ENCODE data around the gene METTL17. TPM values are rescaled to one million over a fixed set of nuclear protein-coding genes. Genes with fewer than 3 reads are reported as not detected.

METTL17 gene
- total RNA-seq, 1 donor from 2014 or later = 62.2 TPM

- intact Hi-C loops (cut with DNase I) = no loop called here
- DNase-seq = no peak
- no peak for TF ChIP-seq CTCF (IDR thresholded peaks at IDR 0.05)
- H3K9me3 ChIP-seq = no peaks in the 10 kb centered on the region
- H3K4me1 ChIP-seq = peaks cover 28% of the 10 kb centered on the region
- H3K4me3 ChIP-seq = no peak overlapping the region
- H3K27ac ChIP-seq = no peak overlapping the region
- no peaks in the 10 kb centered on the region for H3K27me3 ChIP-seq (ENCODE audit: low read depth)
- peaks cover 55% of the 10 kb centered on the region for H3K36me3 ChIP-seq
- ATAC-seq = no peak
Measured at GRCh38 chr14:21018286-21018685, 28.5 kb downstream of the METTL17 start.

- Histone ChIP-seq H3K4me1 (peaks cover 28% of the 10 kb centered on the region), H3K27me3 (ENCODE audit: low read depth) (no peaks in the 10 kb centered on the region), H3K9me3 (no peaks in the 10 kb centered on the region), H3K36me3 (peaks cover 55% of the 10 kb centered on the region), H3K4me3 (no peak overlapping the region), H3K27ac (no peak overlapping the region)
- intact Hi-C loops (cut with DNase I) = no loop called here
- ATAC-seq = no peak
- no peak for TF ChIP-seq CTCF (IDR thresholded peaks at IDR 0.05)
- no peak for DNase-seq
Measured at GRCh38 chr14:21018781-21019180, 29.0 kb downstream of the METTL17 start.

GRCh38 chr14:21019366-21019765, 29.6 kb downstream of the METTL17 start:
- no peak overlapping the region for H3K4me3 ChIP-seq
- TF ChIP-seq CTCF (IDR thresholded peaks at IDR 0.05) = no peak
- ATAC-seq = no peak
- H3K4me1 ChIP-seq = peaks cover 28% of the 10 kb centered on the region
- H3K9me3 ChIP-seq = no peaks in the 10 kb centered on the region
- H3K27me3 ChIP-seq (ENCODE audit: low read depth) = no peaks in the 10 kb centered on the region
- DNase-seq = no peak
- peaks cover 55% of the 10 kb centered on the region for H3K36me3 ChIP-seq
- H3K27ac ChIP-seq = no peak overlapping the region
- intact Hi-C loops (cut with DNase I) = no loop called here

GRCh38 chr14:21020977-21021545, 31.3 kb downstream of the METTL17 start:
- intact Hi-C loops (cut with DNase I) = loop anchor here (5.0 kb wide), 1 partner anchor 76 kb away; the partner anchor contains the start of gene ZNF219
- peaks cover 22% of the 10 kb centered on the region for H3K4me1 ChIP-seq
- H3K9me3 ChIP-seq = no peaks in the 10 kb centered on the region
- TF ChIP-seq CTCF (IDR thresholded peaks at IDR 0.05) = no peak
- no peak overlapping the region for H3K4me3 ChIP-seq
- no peak for ATAC-seq
- no peak for DNase-seq
- H3K27me3 ChIP-seq (ENCODE audit: low read depth) = no peaks in the 10 kb centered on the region
- H3K27ac ChIP-seq = no peak overlapping the region
- peaks cover 55% of the 10 kb centered on the region for H3K36me3 ChIP-seq

GRCh38 chr14:21022686-21023085, 32.9 kb downstream of the METTL17 start:
- ATAC-seq (no peak), DNase-seq (no peak)
- intact Hi-C loops (cut with DNase I) = loop anchor here (5.0 kb wide), 1 partner anchor 75 kb away; the partner anchor contains the start of gene ZNF219
- H3K4me3 ChIP-seq = peak overlapping the region; percentile 90
- peak overlapping the region; percentile 4 for H3K27ac ChIP-seq
- no peaks in the 10 kb centered on the region for H3K9me3 ChIP-seq
- TF ChIP-seq CTCF (IDR thresholded peaks at IDR 0.05) = no peak
- peaks cover 46% of the 10 kb centered on the region for H3K36me3 ChIP-seq
- H3K27me3 ChIP-seq (ENCODE audit: low read depth) = no peaks in the 10 kb centered on the region
- peaks cover 20% of the 10 kb centered on the region for H3K4me1 ChIP-seq

Data from lower lobe of right lung (tissue), 2 donors.